GF-D8 (cell line): Measurements from ENCODE around the gene SHROOM4.

Experiments
- DNase-seq: peaks from one replicate; lab custom pipeline; 2025; lab: John Stamatoyannopoulos, UW

The SHROOM4 gene

DNA sequence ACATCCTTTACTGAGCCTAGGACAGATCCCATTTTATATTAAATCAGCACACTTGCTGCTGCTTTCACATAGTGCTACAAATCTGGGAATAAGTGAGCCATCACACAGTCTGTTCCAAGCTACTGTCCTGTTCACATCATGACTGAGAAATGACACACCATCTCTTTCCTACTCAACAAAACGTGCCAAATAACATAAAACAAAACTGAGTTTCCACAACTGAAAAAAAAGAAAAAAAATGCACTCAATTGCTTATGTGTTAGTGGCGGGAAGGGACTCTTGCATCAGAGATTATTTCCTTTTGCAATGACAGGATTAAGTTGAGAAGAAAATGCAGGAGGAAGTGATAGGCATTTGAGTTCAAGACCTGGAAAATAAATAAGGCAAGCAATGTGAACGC, 109.0 kb downstream of the SHROOM4 start:
- no peak for DNase-seq

DNA sequence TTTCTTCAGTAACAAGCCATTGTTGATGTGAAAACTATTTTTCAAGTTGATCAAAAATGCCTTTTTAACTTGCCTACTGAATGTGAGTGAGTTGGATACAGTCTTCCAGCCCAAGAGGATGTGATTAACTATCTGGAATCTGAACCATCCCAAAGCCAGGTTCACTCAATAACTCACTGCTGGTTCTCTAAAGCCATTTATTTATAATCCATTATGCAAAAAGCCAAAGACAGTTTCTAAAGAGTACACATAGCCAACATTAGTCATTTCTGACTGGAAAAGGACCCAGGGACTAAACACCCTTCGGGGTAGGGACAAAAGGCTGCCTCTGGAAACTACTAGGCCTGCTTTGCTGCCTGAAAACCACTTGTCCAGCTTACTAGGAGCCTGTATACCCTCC, 109.6 kb downstream of the SHROOM4 start:
- no peak for DNase-seq

DNA sequence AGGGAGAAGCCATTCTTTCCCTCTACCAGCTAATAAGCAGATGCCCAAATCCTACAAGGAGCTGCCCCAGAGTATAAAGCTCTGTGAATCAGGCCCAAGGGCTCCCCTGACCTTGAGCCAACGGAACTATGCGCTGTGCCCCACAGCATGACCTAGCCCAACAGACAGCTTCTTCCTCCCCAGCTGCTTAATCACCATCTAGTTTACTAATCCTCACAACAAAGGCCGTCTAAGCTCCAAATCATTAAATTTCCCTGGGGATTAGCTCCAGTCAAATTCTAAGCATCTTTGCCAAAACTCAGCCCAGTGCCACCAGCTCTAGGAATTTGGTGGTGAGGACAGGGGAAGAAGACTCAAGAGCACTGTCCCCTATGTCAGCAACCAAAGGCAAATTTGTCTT, 113.1 kb downstream of the SHROOM4 start:
- no peak for DNase-seq

DNA sequence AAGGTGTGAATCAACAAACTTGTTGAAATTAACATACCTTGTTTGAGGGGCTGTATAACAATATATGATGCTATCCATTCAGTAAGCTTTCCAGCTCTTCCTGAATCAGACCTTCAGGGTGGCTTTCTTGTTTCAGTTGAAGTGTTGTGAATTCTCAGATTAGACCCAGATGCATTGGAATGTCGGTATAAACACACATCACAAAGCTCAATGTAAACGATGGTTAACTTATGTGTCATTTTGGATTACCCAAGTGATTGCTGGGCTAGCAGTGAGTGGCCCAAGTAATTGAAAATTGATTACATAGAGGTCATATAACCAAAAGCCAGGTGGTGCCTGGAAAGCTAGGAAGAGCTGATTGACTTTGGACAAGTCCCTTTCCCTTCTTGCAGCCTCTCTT, 115.0 kb downstream of the SHROOM4 start:
- DNase-seq = no peak

DNA sequence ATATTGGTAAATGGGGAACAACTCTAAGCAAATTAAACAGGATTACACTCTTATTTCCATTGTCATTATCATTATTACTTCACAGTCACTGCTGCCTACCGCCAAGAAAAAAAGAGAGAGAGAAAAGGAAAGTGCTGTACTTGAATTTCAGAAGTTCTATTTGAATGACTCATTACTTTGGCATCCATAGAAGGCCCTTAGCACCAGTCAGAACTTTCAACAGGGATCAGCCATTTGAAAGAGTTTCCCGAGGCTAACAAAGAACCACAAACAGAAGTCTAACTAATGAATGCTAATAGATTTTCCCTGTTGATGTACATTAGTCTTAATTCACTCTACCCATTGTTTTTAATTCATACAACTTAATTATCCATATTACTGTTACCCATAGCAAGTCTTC, 116.3 kb downstream of the SHROOM4 start:
- no peak for DNase-seq

DNA sequence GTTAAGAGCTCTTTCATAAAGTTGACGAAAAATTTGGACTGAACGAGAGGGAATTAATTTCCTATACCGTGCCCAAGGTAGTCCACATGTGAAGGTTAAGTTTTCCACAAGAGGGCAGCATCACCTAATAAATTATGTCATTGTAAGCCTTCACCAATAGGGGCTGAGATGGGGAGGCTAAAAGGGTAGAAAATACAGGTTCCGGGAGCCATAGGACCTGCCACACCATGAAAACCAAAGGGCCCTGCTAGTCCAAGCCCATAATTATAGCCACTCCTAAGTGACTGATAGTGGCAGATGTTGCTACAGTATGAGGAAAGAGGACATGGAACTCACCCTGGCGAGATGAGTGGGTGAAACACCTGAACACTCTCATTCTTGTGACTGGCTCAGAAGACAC, 122.2 kb downstream of the SHROOM4 start:
- DNase-seq = no peak

DNA sequence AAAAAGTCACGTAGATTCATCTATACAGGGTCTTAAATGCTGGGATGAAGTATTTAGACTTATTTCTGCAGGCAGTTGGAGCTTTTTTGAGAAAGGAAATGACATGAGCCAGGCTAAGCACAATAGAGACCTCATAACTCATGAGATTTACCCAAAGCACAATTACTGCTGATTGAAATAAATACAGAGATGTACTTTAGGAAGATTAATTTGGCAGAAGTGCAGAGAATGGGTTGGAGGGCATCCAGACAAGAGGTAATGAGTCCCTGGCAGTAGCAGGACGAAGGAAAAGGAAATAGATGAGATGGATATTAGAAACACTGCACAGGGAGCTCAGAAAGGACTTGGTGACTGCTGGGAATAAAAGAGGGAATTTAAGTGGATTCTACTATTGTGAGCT, 129.1 kb downstream of the SHROOM4 start:
- no peak for DNase-seq

DNA sequence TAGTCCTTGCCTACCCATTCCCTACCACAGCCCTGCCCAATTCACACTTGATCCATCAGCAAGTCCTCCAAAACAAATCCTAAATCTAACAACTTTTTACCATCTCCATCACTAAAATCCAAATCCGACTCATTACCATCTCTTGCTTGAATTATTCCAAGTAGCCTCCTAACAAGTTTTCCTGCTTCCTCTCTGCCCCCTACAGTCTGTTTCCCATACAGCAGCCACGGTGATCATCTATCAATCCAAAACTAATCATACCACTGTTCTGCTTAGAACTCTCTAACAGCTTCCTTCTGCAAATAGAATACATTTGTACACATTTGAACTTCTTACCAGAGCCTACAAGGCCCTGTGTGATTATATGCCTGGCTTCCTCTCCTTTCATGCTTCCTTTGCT, 133.0 kb downstream of the SHROOM4 start:
- DNase-seq = no peak

DNA sequence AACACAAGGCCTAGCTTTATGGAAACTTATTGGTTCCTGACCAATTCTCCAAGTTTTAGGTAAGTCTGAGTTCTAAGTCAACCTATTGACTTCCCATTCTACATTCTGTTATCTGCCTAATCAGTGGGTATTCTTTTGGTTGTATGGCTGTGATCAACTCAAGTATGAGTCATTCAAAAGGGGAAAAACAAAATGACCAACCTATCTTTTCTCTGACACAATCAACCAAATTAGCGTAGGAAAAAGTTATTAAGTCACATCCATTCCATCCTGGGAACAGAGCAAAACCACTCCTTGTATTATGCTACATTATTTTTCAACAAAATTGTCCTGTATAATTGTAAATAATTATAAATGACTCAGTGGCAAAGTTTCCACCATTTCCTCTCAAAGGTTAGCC, 136.2 kb downstream of the SHROOM4 start:
- no peak for DNase-seq

DNA sequence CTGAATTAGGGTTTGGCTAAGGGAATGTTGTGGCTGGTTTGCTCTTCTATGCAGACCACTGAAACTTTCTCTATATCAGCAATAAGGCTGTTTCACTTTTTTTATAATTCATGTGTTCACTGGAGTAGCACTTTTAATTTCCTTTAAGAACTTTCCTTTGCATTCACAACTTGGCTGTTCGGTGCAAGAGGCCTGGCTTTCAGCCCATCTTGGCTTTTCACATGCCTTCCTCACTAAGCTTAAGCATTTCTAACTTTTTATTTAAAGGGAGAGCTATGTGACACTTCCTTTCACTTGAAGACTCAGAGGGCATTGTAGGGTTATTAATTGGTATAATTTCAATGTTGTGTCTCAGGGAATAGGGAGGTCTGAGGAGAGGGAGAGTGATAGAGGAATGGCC, 142.3 kb downstream of the SHROOM4 start:
- DNase-seq = no peak

DNA sequence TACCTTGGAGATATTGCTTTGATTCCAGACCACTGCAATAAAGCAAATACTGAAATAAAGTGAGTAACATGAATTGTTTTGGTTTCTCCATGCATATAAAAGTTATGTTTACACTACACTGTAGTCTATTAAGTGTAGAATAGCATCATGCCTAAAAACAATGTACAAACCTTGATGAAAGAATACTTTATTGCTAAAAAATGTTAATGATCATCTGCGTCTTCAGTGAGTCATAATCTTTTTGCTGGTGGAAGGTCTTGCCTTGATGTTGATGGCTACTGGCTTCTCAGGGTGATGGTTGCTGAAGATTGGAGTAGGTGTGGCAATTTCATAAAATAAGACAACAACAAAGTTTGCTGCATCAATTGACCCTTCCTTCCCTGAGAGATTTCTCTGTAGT, 145.1 kb downstream of the SHROOM4 start:
- no peak for DNase-seq

DNA sequence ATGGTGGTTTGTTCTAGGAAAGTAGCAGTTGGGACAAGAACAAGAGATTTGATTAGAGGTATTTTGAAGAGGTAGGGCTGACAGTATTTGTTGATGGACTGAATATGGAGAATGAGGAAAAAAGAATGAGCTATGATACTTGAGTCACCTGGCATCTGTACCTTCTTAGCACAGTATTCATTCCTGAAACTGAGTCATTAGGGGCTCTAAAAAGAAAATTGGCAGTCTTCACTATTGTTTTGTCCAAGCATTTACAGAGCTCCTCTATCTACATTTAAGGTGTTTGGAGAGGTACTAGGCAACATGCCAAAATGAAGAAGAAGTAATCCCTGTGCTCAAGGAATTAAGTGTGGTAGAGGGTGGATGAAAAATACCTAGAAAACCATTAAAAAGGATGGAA, 165.8 kb downstream of the SHROOM4 start:
- no peak for DNase-seq

DNA sequence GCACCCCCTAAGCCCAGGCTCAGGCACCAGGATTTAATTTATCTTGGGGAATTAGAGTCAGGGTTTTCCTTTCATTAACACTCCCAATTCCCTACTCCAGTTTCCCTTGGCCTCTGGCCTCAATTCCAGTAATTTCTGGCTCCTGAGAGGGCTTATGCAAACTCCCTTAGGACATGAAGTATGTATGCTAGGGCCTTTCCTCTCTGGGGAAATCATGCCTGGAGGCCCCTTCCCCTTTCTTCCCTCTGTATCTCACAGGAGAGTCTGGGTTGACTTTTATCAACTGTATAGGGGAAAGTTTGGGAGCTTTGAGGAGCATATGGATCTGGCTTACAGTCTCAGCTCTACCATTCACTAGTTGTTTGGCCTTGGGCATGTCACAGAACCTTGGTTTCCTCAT, 169.5 kb downstream of the SHROOM4 start:
- DNase-seq = no peak

DNA sequence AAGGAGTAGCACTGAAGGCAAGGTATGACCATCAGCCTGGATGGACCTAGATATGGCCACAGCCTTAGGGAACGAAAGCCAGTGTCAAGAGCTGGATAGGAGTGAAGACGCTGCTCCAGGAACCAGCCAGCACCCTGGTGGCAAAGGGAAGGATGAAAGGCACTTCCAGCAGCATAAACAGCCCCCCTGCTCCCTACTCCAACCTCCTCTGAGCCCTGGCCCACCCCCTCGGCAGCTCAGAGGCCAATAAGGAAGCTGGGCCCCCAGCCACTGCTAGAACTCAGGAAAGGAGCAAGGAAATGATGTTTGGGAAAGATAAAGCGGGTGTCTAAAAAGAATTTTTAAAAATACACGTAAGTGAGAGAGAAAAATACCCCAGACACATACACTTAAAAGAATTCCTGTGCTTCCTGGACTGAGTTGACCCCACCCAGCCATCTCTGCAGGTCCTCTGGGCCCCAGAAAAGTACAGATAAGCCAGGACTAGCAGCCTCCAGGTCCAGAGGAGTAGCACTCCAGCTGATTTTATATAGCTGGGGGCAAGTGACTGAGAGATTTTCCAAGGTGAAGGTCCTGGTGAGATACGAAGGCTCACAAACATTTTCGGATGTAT, 170.4 kb downstream of the SHROOM4 start:
- no peak for DNase-seq

DNA sequence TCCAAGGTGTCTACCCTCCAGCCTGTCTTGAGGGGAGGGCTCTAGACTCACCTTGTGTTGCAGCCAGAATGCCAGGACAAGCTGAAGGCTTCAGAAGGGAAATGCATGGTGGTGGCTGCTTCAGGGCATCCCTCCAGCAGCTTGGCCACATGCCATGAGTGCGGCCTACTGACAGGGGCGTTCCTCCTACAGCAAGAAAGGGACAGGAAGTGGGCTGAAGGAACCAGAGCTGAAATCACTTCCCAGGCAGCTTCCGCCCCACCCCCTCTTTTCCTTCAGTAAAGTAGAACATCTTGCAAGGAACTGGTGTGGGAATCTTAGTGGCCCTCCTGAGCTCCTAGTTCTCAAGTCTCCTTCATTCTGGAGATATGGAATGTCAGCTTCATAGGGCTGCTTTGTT, 175.9 kb downstream of the SHROOM4 start:
- no peak for DNase-seq

DNA sequence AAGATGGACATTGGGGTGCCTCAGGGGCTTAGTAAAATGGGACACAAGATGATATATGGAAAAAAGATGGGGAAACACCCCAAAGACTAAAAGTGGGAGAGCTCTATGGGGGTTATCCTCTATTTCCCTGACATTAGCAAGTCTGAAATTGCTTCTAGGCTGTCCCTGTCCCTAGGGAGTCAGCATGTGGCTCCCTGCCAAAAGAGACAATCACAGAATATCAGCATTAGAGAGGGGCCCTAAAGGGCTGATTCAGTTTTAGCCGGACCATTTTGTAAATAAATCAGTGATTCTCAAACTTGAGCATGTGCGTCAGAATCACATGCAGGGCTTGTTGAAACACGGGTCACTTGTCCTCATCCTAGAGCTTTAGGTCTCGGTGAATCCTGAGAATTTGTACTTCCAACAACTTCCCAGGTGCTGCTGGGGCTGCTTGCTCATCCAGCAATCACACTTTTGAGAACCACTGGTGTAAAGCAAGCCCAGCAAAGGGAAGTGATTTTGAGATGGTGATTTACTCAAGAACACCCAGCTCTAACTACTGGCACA, 178.1 kb downstream of the SHROOM4 start:
- DNase-seq = no peak

DNA sequence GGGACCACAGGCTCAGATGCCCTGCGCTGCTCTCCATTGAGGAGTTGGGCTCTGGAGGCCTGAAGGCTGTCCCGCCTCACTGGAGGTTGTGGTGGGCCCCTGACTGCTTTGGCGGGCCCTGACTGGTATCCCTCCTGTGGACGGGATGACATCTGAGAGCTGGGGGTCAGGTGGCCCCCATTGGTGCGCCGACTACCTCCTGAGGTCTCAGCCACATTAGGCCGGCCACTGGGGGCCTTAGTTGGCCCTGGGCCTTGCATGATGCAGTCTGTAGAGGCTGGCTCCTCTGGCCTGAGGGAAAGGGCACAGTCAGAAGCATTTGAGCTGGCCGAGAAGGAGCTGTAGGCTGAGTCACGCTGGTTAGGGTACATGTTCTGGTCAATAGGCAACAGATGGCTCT, 178.8 kb downstream of the SHROOM4 start:
- no peak for DNase-seq

DNA sequence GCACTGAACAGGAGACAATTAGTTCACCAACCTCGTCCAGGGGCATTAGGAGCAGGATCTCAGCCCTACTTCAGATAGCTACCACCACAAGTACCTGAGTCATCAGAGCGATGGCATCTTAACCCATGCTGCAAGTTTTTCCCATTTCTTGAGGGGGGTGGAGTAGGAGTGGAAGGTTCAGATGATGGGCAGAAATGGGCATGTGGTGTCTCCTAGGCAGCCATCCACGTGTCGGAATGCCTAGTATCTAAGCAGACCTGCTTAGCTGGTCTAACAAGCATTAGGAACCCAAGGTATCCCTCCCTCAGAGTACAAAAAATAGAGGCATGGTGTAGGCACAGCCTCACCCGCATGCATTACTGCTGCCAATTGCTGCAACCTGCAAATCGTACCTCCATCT, 184.2 kb downstream of the SHROOM4 start:
- DNase-seq = no peak

DNA sequence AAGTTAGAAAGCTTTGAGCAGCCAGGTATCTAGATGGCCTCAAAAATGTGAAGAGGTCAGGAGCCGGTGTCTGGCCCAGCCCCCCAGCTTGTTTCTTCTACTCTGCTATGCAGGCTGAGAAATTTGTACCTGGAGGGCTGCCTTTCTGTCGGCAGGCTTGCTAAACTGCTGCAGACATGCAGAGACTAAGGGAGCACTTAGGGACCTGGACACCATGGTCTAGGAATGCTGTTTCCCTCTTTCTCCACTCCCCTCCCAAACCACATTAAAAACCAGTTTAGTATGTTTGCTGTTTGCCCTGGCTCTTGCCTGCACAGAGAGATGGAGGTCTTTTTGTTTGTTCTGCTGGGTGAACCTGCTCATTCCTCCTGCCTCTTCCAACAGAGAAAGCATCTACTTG, 186.3 kb downstream of the SHROOM4 start:
- DNase-seq = no peak

DNA sequence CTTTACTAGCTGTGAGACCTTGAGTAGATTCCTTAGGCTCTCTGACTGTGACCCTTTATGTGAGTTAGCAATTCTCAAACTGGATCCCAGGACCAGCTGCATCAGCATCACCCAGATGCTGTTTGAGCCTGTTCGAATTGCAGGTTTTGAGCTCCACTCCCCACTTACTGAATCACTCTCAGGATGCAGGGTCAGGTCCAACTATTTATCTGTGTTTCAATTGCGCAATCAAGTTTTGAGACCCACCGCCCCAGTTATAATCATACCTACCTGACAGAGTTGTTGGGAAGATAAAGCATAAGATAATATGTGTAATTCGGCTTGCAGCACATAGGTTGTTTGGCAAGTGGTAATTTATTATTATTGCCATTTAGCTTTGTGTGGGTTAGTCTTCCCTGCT, 187.6 kb downstream of the SHROOM4 start:
- DNase-seq = no peak

DNA sequence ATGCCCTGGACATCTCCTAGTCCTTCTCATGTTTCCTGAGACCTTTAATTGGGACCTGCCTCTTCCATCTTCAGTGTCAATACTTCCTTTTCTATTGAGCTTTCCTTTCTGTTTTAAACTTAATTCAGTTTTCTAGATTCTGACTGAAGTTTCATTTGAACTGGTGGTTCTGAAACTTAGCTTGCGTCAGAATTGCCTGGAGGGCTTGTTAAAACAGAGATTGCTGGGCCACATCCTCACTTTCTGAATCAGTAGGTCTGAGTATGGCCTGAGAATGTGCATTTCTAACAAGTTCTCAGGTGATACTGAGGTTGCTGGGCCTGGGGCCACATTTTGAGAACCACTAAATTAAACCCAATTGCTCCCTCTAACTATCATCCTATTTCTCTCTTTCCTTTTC, 191.2 kb downstream of the SHROOM4 start:
- no peak for DNase-seq

DNA sequence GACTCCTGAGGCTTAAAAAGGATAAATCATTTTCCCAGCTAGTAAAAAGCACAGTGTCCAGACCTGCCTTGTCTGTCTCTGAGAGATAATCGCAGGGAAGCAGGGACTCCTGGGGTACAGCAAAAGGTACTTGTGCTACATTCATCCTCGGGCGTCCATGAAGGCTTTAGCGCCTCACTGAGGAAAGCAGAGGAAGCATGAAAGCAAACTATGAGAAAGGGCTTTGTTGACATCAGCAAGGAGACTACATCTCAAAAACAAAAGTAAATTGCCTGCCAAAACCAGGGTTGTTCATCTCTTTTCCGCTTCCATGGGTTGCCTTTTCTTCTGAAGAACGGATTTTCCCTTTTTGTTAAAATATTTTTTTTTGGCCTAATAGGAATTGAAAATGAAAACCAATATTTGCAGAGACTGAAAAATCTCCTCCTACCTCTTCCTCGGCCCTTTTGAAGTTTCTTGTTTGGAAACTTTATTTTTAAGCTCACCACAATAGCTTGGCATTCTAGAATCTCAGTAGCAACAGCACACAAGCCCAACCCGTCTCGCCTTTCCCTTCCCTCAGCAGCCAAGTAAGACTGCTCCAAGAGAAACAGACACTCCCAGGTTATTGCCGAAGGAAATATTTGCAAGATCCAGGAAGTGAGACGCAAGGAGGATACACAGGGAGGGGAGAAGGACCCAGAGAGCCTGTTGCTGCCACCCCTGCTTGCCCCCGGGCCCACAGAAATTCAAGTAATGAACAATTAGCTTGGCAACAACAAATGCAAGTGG, 195.0 kb downstream of the SHROOM4 start:
- no peak for DNase-seq

DNA sequence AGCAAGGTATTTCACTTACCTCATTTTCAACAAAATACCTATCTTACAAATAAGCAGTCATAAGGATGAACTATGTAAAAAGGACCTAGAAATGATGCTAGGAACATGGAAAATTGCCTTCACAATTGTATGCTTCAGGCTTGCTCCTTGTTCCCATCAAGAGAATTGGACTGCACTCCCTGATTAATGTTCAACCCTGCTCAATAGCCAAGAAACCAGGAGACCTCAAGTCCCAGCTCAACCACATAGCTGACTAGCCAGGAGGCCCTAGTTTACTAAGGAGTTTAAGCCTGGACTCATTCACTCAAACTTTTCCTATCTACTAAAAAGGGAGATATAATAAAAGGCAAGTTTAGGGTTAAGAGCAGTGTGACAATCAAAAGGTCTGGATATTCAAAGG, 196.8 kb downstream of the SHROOM4 start:
- DNase-seq = no peak
